ENCODE data around the gene C2CD5. TPM values are rescaled to one million over a fixed set of nuclear protein-coding genes. Genes with fewer than 3 reads are reported as not detected.

The C2CD5 gene
- total RNA-seq, 1 donor from 2014 or later, result 34.7 TPM

- H3K4me1 ChIP-seq, result no peaks in the 10 kb centered on the region
- no peaks in the 10 kb centered on the region for H3K27me3 ChIP-seq
- no peak for DNase-seq (ENCODE audit: low spot score in 2 of 2)
- no peak for TF ChIP-seq CTCF (IDR thresholded peaks at IDR 0.05)
- H3K27ac ChIP-seq, result no peak overlapping the region
- H3K36me3 ChIP-seq, result peaks cover 9 to 25% of the 10 kb centered on the region in 2 donors
- intact Hi-C loops (cut with DNase I), result no loop called here
- no peaks in the 10 kb centered on the region for H3K9me3 ChIP-seq
- no peak overlapping the region for H3K4me3 ChIP-seq
These were observed 26.2 kb downstream of the C2CD5 start for GRCh38 chr12:22518060-22518719.

- no peak overlapping the region for H3K27ac ChIP-seq
- H3K36me3 ChIP-seq, result peaks cover 4 to 18% of the 10 kb centered on the region in 2 donors
- no peak for DNase-seq (ENCODE audit: low spot score in 2 of 2)
- TF ChIP-seq CTCF (IDR thresholded peaks at IDR 0.05), result no peak
- intact Hi-C loops (cut with DNase I), result no loop called here
- no peaks in the 10 kb centered on the region for H3K9me3 ChIP-seq
- H3K4me3 ChIP-seq, result no peak overlapping the region
- no peaks in the 10 kb centered on the region for H3K27me3 ChIP-seq
- H3K4me1 ChIP-seq, result no peaks in the 10 kb centered on the region
These were observed 29.5 kb downstream of the C2CD5 start for GRCh38 chr12:22514875-22515274.

- H3K36me3 ChIP-seq, result peaks cover 17 to 43% of the 10 kb centered on the region in 2 donors
- H3K9me3 ChIP-seq, result no peaks in the 10 kb centered on the region
- no peak overlapping the region for H3K27ac ChIP-seq
- intact Hi-C loops (cut with DNase I), result no loop called here
- H3K27me3 ChIP-seq, result no peaks in the 10 kb centered on the region
- H3K4me3 ChIP-seq, result no peak overlapping the region
- DNase-seq (ENCODE audit: low spot score in 2 of 2), result no peak
- TF ChIP-seq CTCF (IDR thresholded peaks at IDR 0.05), result no peak
- H3K4me1 ChIP-seq, result no peaks in the 10 kb centered on the region
These were observed 38.5 kb downstream of the C2CD5 start for GRCh38 chr12:22505826-22506225.

- H3K27ac ChIP-seq, result no peak overlapping the region
- intact Hi-C loops (cut with DNase I), result no loop called here
- H3K4me3 ChIP-seq, result no peak overlapping the region
- H3K4me1 ChIP-seq, result no peaks in the 10 kb centered on the region
- TF ChIP-seq CTCF (IDR thresholded peaks at IDR 0.05), result no peak
- no peaks in the 10 kb centered on the region for H3K9me3 ChIP-seq
- no peak for DNase-seq (ENCODE audit: low spot score in 2 of 2)
- peaks cover 7 to 17% of the 10 kb centered on the region in 2 donors for H3K36me3 ChIP-seq
- H3K27me3 ChIP-seq, result no peaks in the 10 kb centered on the region
These were observed 44.2 kb downstream of the C2CD5 start for GRCh38 chr12:22500100-22500499.

GRCh38 chr12:22499445-22499844 lies 44.9 kb downstream of the C2CD5 start:
- no peak for TF ChIP-seq CTCF (IDR thresholded peaks at IDR 0.05)
- no peaks in the 10 kb centered on the region for H3K4me1 ChIP-seq
- no peak for DNase-seq (ENCODE audit: low spot score in 2 of 2)
- no peak overlapping the region for H3K4me3 ChIP-seq
- H3K27me3 ChIP-seq, result no peaks in the 10 kb centered on the region
- H3K9me3 ChIP-seq, result no peaks in the 10 kb centered on the region
- H3K36me3 ChIP-seq, result peaks cover 6 to 11% of the 10 kb centered on the region in 2 donors
- H3K27ac ChIP-seq, result no peak overlapping the region
- intact Hi-C loops (cut with DNase I), result no loop called here

- H3K9me3 ChIP-seq, result no peaks in the 10 kb centered on the region
- intact Hi-C loops (cut with DNase I), result no loop called here
- peaks cover 13 to 20% of the 10 kb centered on the region in 2 donors for H3K36me3 ChIP-seq
- H3K27ac ChIP-seq, result no peak overlapping the region
- no peak for TF ChIP-seq CTCF (IDR thresholded peaks at IDR 0.05)
- no peak overlapping the region for H3K4me3 ChIP-seq
- H3K27me3 ChIP-seq, result no peaks in the 10 kb centered on the region
- no peak for DNase-seq (ENCODE audit: low spot score in 2 of 2)
- no peaks in the 10 kb centered on the region for H3K4me1 ChIP-seq
These were observed 50.0 kb downstream of the C2CD5 start for GRCh38 chr12:22494319-22494718.

Data from ascending aorta (tissue), 2 donors.